ENCODE results near the gene ROCK2.

ROCK2 gene

GRCh38 chr2:11348209-11348749 lies 3.8 kb upstream of the ROCK2 start:
- peaks cover 7% of the 10 kb centered on the region; the same call in 1 of the 2 replicates for H3K4me1 ChIP-seq (ENCODE audit: control insufficient read depth, insufficient read depth, low read length)
- ChIA-PET POLR2A (no interaction called here), CTCF (interaction anchor here (0.5 to 0.9 kb wide), 5 partner anchors 11 to 115 kb away, joined by 3 read pairs; no protein-coding TSS in a partner anchor)
- H3K36me3 ChIP-seq (ENCODE audit: control insufficient read depth in 2 of 2, insufficient read depth in 1 of 2, low read length in 2 of 2), result no peaks in the 10 kb centered on the region
- H3K4me3 ChIP-seq (ENCODE audit: low read depth, low read length), result no peak overlapping the region
- H3K9me3 ChIP-seq (ENCODE audit: control insufficient read depth, insufficient read depth, low read depth, low read length), result no peaks in the 10 kb centered on the region
- H3K27ac ChIP-seq (ENCODE audit: extremely low read depth, low read depth, low read length), result no peak overlapping the region
- TF ChIP-seq ZNF580 (tag by site-specific recombination; IDR thresholded peaks at IDR 0.05), result no peak
- TF ChIP-seq ZNF621 (tag by site-specific recombination; IDR thresholded peaks at IDR 0.05), result no peak
- no peak for TF ChIP-seq ZNF624 (tag by site-specific recombination; IDR thresholded peaks at IDR 0.05)
- no peak for TF ChIP-seq BCL11A (tag by site-specific recombination; IDR thresholded peaks at IDR 0.05; ENCODE audit: low read depth)
- TF ChIP-seq KLF8 (tag by site-specific recombination; IDR thresholded peaks at IDR 0.05), result no peak
- TF ChIP-seq ZNF747 (tag by site-specific recombination; IDR thresholded peaks at IDR 0.05), result no peak
- TF ChIP-seq MEIS1 (CRISPR knock-in tag; IDR thresholded peaks at IDR 0.05; ENCODE audit: borderline replicate concordance), result no peak
- TF ChIP-seq ZNF280C (tag by site-specific recombination; IDR thresholded peaks at IDR 0.05), result no peak
- no peak for TF ChIP-seq ZNF837 (tag by site-specific recombination; IDR thresholded peaks at IDR 0.05)
- TF ChIP-seq ZNF596 (tag by site-specific recombination; IDR thresholded peaks at IDR 0.05), result no peak
- TF ChIP-seq PRDM10 (tag by site-specific recombination; IDR thresholded peaks at IDR 0.05), result peak; percentile 22; the same call in 1 of the 2 replicates
- no peak for TF ChIP-seq ZNF211 (tag by site-specific recombination; IDR thresholded peaks at IDR 0.05; ENCODE audit: low read depth)
- TF ChIP-seq ZFHX2 (tag by site-specific recombination; conservative IDR thresholded peaks at IDR 0.05), result no peak
- no peak for TF ChIP-seq ZNF174 (tag by site-specific recombination; IDR thresholded peaks at IDR 0.05)
- peak; percentile 33; the same call in 1 of the 2 replicates for TF ChIP-seq ZBTB17 (tag by site-specific recombination; IDR thresholded peaks at IDR 0.05)
- no peak for TF ChIP-seq ZNF239 (tag by site-specific recombination; IDR thresholded peaks at IDR 0.05)
- no peak for TF ChIP-seq ZSCAN18 (tag by site-specific recombination; IDR thresholded peaks at IDR 0.05)
- TF ChIP-seq ZIC2 (tag by site-specific recombination; IDR thresholded peaks at IDR 0.05), result 0 out of 2 replicates have a peak, but pooled peaks have one; percentile 21
- TF ChIP-seq SCRT2 (tag by site-specific recombination; IDR thresholded peaks at IDR 0.05), result peak; percentile 81
- TF ChIP-seq ZNF660 (tag by site-specific recombination; IDR thresholded peaks at IDR 0.05), result peak; percentile 54; the same call in 1 of the 2 replicates
- TF ChIP-seq ZNF645 (tag by site-specific recombination; IDR thresholded peaks at IDR 0.05), result no peak
- no peak for TF ChIP-seq ZNF140 (tag by site-specific recombination; IDR thresholded peaks at IDR 0.05)
- TF ChIP-seq ZNF2 (tag by site-specific recombination; IDR thresholded peaks at IDR 0.05), result no peak
- TF ChIP-seq ZNF670 (tag by site-specific recombination; IDR thresholded peaks at IDR 0.05; ENCODE audit: low read depth), result no peak
- no peak for TF ChIP-seq ZNF10 (tag by site-specific recombination; IDR thresholded peaks at IDR 0.05)
- TF ChIP-seq ZNF426 (tag by site-specific recombination; IDR thresholded peaks at IDR 0.05), result no peak
- TF ChIP-seq ZNF785 (tag by site-specific recombination; IDR thresholded peaks at IDR 0.05), result no peak
- 0 out of 2 replicates have a peak, but pooled peaks have one; percentile 56 for TF ChIP-seq SCRT1 (tag by site-specific recombination; IDR thresholded peaks at IDR 0.05; ENCODE audit: borderline replicate concordance)
- TF ChIP-seq AEBP2 (tag by site-specific recombination; IDR thresholded peaks at IDR 0.05; ENCODE audit: borderline replicate concordance), result no peak

Measured in HEK293 (cell line).